DMS153 (cell line): ENCODE measurements around the gene OR8G1.
A peak's percentile ranks its signal among the peaks of the same experiment; 100 is the strongest.
"Not testable (repeated sequence)": the region's sequence is repeated elsewhere in the genome, so short reads cannot be mapped to it uniquely, and the experiment has no call there.

ENCODE experiments used
- DNase-seq: peaks from one replicate; lab custom pipeline; 2025; lab: John Stamatoyannopoulos, UW

Gene OR8G1, protein sequence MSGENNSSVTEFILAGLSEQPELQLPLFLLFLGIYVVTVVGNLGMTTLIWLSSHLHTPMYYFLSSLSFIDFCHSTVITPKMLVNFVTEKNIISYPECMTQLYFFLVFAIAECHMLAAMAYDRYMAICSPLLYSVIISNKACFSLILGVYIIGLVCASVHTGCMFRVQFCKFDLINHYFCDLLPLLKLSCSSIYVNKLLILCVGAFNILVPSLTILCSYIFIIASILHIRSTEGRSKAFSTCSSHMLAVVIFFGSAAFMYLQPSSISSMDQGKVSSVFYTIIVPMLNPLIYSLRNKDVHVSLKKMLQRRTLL

DNA sequence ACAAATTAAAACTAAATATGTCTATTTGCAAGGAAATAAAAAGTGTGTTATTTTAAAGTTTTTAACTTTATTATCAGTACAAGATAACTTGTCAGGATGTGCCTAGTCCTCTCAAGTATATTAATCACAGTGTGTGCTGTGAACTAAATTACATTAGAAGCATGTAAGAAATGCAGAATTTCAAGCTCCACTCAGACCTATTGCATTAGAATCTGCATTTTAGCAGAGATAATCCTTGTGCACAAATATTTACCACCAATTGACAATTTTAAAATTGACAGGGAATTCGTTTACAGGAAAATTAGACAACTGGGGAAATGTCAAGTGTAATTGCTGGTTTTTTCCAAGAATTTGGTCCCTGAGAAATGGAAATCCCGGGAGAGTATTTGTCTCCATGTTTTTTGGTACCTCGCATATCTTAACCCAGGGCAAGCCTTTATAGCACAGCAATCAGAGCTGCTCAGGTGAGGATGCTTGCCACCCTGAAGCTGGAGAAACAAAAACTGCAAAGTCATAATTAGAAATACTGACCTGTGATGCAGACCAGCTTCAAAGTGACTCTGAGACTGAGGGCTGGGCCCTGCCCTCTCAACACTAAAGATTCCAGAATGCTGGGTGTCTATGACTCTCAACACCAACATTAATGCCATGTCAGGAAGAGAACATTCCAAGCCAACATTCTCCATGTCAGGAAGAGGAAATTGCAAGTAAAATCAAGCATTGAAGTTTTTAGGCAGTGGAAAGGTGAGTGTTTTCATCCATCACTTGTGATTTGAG lies at the start of gene OR8G1:
OR8G1 (plus strand) TSS at position 475 of the 777 bp plus-strand sequence. CDS start 8,581 bp downstream, outside the sequence.
- DNase-seq: no peak

DNA sequence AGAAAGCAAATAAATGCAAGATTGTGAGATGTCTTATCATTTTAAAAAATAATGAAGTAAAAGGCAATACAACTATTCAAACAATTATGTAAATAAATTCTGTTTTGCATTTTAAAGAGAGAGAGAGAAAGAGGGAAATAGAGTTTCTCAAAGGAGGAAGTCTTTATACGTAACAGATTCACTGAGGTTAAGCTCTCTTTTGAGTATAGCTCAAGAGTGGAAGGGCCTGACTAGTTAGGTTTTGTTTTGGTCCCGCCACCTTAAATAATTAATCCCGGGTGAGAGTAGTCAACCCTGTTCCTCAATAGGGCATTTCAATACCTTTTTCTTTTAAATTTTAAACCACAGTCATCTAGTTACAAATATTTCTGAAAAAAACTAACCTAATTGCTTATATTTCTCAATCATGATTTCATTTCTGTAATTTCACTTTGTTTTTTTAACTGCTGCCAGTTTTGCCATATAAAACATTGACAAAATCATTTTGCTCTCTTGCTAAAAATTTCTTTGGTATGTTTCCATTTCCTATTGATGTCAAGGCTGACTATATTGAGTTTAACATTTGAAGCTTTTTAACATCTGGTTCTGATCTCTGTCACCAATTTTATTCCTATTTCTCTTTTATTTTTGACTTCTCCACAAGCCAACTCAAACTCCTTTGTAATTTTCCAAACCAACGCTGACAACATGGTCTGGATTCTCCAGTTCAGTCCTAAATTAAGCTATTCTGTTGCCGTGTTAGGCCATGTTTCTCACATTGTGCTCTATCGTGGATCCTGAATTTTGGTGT lies 47.5 kb upstream of the OR8G1 start:
- DNase-seq: no peak

DNA sequence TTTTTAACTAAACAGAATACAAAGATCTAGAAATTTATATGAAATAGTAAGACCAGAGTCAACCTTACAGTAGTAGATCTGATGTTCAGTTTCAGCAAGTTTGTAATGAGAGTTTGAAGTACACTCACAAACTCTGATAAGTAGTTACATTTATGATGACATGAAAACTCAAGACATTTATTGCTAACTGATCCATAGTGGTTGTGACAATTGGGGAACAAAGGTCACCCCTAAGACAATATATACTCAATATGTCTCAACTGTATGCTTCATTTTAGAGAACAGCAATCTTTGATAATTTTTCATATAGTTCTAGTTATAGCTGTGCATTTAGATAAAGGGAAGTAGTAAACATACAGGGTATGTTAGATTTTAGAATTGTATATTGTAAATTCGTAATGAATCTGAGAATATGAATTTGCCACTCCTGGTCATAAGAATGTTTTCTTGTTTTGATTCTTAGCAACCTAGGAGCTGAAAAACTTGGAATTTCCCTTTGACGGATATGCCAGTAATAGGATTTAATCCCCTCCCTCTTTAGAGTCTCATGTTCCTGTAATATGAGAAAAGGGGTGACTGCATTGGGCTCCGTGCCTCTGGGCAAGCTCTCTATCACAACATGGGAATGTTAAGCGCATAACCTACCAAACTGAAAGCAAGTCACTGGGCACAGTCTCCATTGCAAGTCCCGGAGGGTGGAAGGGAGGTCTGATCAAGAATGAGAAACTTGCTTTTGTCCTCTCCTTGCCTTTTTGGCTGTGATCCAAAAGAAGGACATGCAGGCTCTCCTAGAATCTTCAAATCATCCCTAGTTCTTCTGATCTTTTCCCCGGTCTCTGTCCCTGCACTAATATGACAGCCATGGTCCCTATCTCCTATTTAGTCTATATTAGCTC lies 46.4 kb upstream of the OR8G1 start:
- DNase-seq: no peak

DNA sequence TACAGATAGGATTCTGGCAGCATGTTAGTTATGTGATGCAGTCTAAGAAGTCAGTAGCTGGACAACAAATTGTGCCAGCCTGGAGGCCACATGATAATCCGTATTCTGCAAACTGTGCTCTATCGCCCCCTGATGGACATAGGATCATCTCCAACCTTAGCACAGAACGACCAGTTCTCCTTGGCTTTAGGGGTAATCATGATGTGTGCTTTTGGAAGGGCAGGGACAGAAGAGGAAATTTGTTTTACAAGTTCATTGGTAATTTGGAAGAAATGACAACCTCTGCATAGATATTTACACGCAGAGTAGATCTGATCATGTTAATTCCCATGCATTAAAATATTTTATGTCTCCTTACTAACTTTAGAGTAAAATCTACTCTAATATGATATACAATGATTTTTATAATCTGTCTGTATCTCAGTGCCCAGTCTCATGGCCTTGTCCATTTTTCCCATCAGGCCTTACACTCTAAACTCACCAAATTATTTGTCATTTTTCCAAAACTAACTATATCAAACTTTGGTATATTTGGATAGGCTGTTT lies 45.6 kb upstream of the OR8G1 start:
- DNase-seq: peak; percentile 10

DNA sequence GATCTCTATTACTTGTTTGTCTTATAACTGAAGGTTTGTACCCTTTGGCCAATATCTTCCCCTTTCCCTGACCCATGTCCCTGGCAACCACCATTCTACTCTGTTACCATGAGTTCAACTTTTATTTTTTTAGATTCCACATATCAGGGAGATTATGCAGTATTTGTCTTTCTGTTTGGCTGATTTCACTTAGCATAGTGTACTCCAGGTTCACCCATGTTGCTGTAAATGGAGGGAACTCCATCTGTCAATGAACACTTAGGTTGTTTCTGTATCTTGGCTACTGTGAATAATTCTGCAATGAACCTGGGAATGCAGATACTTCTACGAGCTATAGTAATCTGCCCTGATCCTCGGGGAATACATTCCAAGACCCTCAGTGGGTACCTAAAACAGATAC lies 42.9 kb upstream of the OR8G1 start:
- no peak for DNase-seq

DNA sequence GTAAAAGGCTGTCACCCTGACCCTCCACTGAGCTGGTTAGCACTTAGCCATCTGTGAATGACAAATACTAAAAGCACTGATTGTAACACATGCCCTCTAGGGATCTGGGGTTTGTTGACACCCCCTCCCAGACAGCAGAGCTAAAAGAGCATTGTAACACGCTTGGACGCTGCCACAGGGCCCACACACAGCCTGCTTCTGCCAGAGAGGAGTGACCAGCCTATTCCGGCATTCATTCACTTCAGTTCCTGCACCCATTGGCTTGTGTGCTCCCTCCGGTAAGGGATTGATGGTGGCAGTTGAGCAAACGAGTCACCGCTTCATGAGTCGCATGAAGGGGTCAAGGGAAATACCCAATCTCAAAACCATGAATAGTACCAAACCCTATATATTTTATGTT lies 42.0 kb upstream of the OR8G1 start:
- DNase-seq: peak; percentile 31

DNA sequence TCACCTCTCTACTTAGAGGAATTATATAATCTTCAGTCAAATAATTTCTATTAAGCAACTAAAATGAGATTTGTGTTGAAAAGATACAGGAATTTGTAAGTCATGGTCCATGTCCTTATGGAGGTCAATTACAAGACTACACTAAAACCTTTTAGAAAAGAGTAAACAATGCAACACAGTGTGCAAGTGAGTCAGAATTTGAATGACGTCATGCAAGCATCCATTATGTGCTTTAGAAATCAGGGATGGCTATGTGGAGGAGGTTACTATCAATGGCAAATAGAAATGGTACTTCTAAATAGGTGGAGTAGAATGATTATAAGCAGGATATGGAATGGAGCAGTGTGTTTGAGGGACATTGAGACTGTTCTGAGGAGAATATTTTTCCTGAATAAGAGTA lies 41.2 kb upstream of the OR8G1 start:
- DNase-seq: peak; percentile 57

DNA sequence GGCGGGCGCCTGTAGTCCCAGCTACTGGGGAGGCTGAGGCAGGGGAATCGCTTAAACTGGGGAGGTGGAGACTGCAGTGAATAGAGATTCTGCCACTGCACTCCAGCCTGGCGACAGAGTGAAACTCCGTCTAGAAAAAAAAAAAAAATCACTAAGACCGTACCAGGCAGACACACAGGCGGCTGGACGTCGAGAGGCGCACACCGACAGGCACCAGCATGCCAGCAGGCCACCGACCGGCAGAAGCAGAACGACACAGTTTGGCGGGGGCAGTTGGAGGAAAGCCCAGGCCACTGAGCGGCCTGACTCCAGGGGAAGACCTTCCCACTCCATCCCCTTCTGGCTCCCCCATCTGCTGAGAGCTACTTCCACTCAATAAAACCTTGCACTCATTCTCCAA lies 40.2 kb upstream of the OR8G1 start:
- DNase-seq: no peak

DNA sequence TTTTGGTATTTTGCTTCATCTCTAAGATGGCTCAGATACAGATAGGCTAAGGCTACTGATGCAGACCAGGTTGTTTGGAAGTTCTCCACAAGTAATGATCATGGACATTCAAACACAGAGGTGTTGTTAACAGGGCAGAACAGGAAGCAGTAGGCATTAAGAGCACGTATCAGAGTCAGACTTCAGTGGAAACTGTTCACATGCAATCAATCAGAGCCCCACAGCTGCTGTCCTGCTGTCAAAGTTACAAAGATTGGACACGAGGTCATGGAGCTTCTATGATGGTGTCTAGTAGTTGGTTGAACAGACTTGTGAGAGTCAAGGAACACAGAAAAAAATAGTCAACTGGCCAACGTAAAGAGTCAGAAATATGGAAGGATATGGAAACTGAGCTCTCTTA lies 37.9 kb upstream of the OR8G1 start:
- DNase-seq: no peak

DNA sequence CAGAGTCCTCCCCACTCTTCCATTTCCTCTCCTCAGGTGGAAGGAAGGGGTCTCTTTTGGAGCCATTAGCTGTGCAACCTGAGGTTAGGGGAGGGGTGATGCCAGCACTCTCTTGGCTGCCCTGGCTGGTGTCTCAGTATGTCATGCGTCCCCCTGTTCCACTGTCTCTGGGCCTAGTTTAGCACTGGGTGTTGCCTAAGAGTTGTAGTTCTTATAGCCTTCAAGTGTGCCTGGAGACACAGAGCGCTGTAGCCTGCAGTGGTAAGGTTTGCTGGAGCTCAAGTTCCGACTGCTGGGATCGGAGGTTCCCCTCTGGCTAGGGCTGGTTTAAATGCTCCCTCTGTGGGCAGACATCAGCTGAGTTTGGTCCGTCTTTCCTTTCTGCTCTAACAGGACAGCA lies 36.9 kb upstream of the OR8G1 start:
- DNase-seq: no peak

DNA sequence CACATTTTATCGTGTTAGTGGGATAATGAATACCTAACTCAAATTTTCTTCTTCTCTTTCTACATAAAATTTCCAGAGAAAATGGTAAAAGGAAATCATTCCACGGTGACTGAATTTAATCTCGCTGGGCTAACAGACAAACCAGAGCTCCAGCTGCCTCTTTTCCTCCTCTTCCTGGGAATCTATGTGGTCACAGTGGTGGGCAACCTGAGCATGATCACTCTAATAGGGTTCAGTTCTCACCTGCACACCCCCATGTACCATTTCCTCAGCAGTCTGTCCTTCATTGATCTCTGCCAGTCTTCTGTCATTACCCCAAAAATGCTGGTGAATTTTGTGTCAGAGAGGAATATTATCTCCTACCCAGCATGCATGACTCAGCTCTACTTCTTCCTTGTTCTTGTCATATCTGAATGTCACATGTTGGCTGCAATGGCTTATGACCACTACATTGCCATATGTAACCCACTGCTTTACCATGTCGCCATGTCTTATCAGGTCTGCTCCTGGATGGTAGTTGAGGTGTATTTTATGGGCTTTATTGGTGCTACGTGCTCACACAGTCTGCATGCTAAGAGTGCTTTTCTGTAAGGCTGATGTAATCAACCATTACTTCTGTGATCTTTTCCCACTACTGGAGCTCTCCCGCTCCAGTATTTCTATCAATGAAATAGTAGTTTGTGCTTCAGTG lies 33.6 kb upstream of the OR8G1 start:
- no peak for DNase-seq

DNA sequence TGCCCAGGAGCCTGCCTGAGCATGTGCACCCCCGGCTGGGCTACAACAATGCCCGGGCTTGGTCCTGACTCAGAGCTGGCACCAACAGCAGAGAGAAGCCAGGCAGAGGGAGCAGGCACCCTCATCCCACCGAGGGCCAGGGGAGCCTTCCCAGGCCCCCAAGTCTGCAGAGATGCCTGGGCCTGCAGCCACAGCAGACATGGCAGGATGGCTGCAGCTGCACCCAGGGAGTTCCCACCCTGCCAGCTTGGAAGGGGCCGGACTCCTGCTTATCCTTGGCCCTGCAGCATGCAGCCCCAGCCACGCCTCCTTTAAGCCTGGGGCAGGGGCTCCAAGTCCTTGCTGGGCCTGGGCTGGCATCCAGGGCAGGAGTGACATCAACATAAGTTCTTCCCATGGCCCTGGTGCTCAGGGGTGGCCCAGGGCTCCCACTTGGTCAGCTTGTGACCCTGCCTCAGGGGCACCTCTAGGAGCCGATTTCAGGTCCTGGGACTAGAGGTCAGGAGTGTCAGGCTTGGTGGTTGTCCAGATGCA lies 31.0 kb upstream of the OR8G1 start:
- no peak for DNase-seq

DNA sequence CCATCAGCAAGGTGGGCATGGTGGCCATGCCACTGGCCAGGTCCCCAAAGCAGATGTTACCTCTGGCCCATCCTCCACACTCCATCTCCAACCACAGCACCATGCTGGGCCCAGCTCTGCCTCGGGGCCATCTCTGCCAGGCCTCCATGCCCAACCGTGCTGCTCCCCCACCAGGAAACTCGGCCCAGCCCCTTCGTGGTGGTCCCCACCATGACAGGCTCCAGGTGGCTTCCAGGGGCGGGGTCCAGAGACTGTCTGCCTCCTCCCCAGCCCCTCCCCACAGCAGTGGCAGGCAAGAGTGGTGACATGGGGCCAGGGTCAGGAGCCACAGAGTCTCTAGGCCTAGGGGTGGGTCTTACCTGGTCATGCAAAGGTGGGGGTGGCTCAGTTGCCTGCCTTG lies 30.5 kb upstream of the OR8G1 start:
- DNase-seq: no peak

DNA sequence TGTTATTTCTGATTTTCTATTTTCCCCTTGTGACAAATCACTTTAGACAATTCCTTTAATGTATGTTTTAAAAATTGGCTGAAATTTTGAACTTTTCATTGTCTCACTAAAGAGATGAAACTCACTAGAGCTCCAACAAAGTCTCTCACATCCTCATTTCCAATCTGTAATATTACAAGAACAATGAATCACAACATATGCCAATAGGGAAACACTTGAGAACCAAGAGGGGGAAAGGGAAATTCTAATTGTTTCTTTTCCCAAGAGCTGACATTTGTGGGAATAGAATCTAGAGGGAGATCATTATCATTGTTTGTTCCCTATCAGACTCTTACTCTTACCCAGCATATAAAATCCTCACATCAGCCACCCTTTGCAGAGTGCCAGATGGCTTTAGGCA lies 29.6 kb upstream of the OR8G1 start:
- DNase-seq: no peak

DNA sequence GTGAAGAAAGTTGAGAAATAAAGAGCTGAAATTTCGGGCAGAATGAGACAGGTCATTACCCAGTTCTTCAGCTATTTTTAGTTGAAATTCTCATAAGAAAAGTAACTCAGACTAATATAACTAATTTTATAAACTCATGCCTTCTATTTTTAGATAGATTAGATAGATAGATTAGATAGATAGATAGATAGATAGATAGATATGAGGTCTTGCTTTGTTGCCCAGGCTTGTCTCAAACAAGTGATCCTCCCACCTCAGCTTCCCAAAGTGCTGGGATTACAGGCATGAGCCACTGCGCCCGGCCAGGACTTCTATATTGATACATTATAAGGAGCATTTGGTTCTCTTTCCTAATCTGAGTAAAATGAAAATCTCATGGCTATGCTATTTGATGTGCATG lies 26.9 kb upstream of the OR8G1 start:
- no peak for DNase-seq

DNA sequence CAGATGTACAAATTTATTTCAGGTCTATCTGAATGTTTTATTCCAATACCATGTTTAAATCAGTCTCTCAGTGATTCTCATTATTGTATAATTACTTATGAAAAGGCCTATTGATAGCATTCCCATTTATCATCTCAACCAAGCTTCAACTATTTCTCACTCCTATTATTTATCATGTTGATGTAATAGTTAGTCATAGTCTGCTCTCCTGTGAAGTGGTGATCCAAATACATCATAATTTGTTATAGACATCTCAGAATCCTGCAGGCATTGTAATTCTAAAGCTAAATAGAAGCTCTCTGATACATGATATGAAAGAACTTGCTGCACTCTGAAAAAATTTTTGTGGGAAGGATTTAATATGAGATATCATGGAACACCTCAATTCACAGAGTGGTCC lies 21.8 kb upstream of the OR8G1 start:
- no peak for DNase-seq

DNA sequence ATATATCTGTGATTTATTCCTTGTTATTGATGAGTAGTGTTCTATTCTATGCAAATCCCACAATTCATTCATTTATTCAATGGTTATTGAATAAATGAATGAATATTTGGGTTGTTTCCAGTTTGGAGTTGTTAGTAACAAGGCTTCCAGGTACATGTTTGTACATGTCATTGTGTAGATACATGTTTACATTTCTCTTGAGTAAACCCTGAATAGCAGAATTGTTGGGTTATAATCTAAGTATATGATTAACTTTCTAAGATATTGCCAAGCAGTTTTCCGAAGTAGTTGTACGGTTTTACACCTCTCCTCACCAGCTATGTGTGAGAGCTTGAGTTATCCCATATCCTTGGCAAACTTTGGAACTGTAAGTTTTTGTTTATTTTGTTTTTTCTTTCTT lies 18.5 kb upstream of the OR8G1 start:
- DNase-seq: no peak

DNA sequence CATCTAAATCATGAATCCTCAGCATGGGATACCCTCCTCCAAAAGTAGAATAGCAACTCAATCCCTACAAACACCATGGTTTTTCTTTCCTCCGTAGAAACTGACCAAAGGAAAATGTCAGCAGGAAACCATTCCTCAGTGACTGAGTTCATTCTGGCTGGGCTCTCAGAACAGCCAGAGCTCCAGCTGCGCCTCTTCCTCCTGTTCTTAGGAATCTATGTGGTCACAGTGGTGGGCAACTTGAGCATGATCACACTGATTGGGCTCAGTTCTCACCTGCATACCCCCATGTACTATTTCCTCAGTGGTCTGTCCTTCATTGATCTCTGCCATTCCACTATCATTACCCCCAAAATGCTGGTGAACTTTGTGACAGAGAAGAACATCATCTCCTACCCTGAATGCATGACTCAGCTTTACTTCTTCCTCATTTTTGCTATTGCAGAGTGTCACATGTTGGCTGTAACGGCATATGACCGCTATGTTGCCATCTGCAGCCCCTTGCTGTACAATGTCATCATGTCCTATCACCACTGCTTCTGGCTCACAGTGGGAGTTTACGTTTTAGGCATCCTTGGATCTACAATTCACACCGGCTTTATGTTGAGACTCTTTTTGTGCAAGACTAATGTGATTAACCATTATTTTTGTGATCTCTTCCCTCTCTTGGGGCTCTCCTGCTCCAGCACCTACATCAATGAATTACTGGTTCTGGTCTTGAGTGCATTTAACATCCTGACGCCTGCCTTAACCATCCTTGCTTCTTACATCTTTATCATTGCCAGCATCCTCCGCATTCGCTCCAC lies 16.1 kb upstream of the OR8G1 start:
- DNase-seq: not testable (repeated sequence)

DNA sequence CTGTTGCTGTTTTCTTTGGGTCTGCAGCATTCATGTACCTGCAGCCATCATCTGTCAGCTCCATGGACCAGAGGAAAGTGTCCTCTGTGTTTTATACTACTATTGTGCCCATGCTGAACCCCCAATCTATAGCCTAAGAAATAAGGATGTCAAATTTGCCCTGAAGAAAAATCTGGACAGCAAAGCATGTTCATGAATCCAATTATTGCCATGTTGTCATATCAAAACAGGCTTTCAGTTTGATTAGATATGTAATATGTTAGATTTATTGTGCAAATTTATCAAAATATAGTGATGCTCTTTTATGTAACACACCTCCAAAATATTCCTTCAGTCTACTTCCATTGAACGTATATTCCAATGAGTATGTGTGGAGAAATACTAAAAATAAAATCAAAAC lies 15.4 kb upstream of the OR8G1 start:
- no peak for DNase-seq

DNA sequence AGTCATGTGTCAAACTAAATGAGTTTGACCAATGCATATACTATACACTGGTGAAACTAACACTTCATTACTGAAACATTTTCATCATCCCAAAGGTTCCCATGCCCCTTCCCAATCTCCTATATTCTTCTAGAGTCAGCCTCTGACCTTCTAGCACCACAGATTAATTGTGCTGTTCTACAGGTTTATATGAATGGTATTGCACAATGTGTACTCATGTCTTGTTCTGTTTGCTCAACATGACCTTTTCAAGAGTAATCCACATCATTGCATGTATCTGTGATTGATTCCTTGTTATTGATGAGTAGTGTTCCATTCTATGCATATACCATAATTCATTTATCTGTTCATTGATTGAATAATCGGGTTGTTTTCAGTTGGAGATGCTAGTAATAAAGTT lies 7.5 kb upstream of the OR8G1 start:
- peak; percentile 32 for DNase-seq
